ENCODE data around the gene FRMD4A. TPM values are rescaled to one million over a fixed set of nuclear protein-coding genes. Genes with fewer than 3 reads are reported as not detected.

The FRMD4A gene
- total RNA-seq, 5 donors from 2014 or later (not counting 1 experiment from before 2014, with no cell fraction given): 1.3 to 1.8 (median 1.4) TPM

GRCh38 chr10:13893926-13894325, 436.8 kb downstream of the FRMD4A start:
- Mint-ChIP-seq H3K36me3 (no peaks in the 10 kb centered on the region), H3K4me1 (peaks cover 16 to 30% (median 22%) of the 10 kb centered on the region in 3 donors), H3K27me3 (peaks cover 60 to 63% of the 10 kb centered on the region in 2 donors), H3K9me3 (peaks cover 0 to 4% (median 0%) of the 10 kb centered on the region in 3 donors), H3K27ac (no peak overlapping the region), H3K4me3 (peak overlapping the region in 1 of 3 donors; percentile 32)
- Histone ChIP-seq H3K27ac (ENCODE audit: low read length) (no peak overlapping the region), H3K9me3 (no peaks in the 10 kb centered on the region), H3K4me3 (ENCODE audit: control insufficient read depth in 1 of 2, extremely low read depth in 1 of 2, low read length in 1 of 2) (no peak overlapping the region), H3K4me1 (ENCODE audit: control insufficient read depth in 1 of 2, extremely low read depth in 1 of 2, insufficient read depth in 2 of 2, low read length in 2 of 2) (peaks cover 14 to 22% of the 10 kb centered on the region in 2 experiments), H3K36me3 (ENCODE audit: control insufficient read depth in 2 of 2, extremely low read depth in 1 of 2, insufficient read depth in 1 of 2, low read length in 1 of 2) (no peaks in the 10 kb centered on the region), H3K27me3 (replicated peaks in 1 of 2; ENCODE audit: control insufficient read depth in 2 of 2, extremely low read depth in 1 of 2, insufficient read depth in 2 of 2, low read length in 1 of 2) (peaks cover 25 to 38% of the 10 kb centered on the region in 2 experiments)
- WGBS (ENCODE audit: insufficient coverage): 90% methylated on average over 4 of the region's 4 CpGs
- DNase-seq (no peak), ATAC-seq (replicated peaks in 1 of 4) (no peak)
- POLR2A ChIA-PET: no interaction called here
- CTCF ChIA-PET: no interaction called here

GRCh38 chr10:13892871-13893270, 437.9 kb downstream of the FRMD4A start:
- peak overlapping the region; percentile 29 to 80 (median 44) for H3K4me3 Mint-ChIP-seq
- peaks cover 16 to 30% (median 22%) of the 10 kb centered on the region in 3 donors for H3K4me1 Mint-ChIP-seq
- peaks cover 0 to 4% (median 0%) of the 10 kb centered on the region in 3 donors for H3K9me3 Mint-ChIP-seq
- WGBS (ENCODE audit: insufficient coverage): no CpG with 5 or more reads among the region's 5 CpGs
- H3K27ac Mint-ChIP-seq: no peak overlapping the region
- Histone ChIP-seq H3K36me3 (ENCODE audit: control insufficient read depth in 2 of 2, extremely low read depth in 1 of 2, insufficient read depth in 1 of 2, low read length in 1 of 2) (no peaks in the 10 kb centered on the region), H3K27me3 (replicated peaks in 1 of 2; ENCODE audit: control insufficient read depth in 2 of 2, extremely low read depth in 1 of 2, insufficient read depth in 2 of 2, low read length in 1 of 2) (peaks cover 30 to 38% of the 10 kb centered on the region in 2 experiments), H3K4me1 (ENCODE audit: control insufficient read depth in 1 of 2, extremely low read depth in 1 of 2, insufficient read depth in 2 of 2, low read length in 2 of 2) (peaks cover 14 to 22% of the 10 kb centered on the region in 2 experiments), H3K9me3 (no peaks in the 10 kb centered on the region), H3K4me3 (ENCODE audit: control insufficient read depth in 1 of 2, extremely low read depth in 1 of 2, low read length in 1 of 2) (no peak overlapping the region), H3K27ac (ENCODE audit: low read length) (no peak overlapping the region)
- ChIA-PET CTCF (no interaction called here), POLR2A (no interaction called here)
- no peaks in the 10 kb centered on the region for H3K36me3 Mint-ChIP-seq
- ATAC-seq (replicated peaks in 1 of 4) (no peak), DNase-seq (no peak)
- H3K27me3 Mint-ChIP-seq: peaks cover 61 to 71% of the 10 kb centered on the region in 2 donors

GRCh38 chr10:13892001-13892491, 438.7 kb downstream of the FRMD4A start:
- H3K36me3 ChIP-seq (ENCODE audit: control insufficient read depth in 2 of 2, extremely low read depth in 1 of 2, insufficient read depth in 1 of 2, low read length in 1 of 2): no peaks in the 10 kb centered on the region
- peak overlapping the region in 1 of 2 donors; percentile 55 for H3K27ac Mint-ChIP-seq
- POLR2A ChIA-PET: no interaction called here

GRCh38 chr10:13891128-13892000, 439.4 kb downstream of the FRMD4A start:
- peaks cover 0 to 4% (median 0%) of the 10 kb centered on the region in 3 donors for H3K9me3 Mint-ChIP-seq
- 4% methylated on average over 84 of the region's 87 CpGs for WGBS (ENCODE audit: insufficient coverage)
- H3K4me3 ChIP-seq (ENCODE audit: control insufficient read depth in 1 of 2, extremely low read depth in 1 of 2, low read length in 1 of 2): peak overlapping the region; percentile 30 to 92
- H3K36me3 ChIP-seq (ENCODE audit: control insufficient read depth in 2 of 2, extremely low read depth in 1 of 2, insufficient read depth in 1 of 2, low read length in 1 of 2): no peaks in the 10 kb centered on the region
- peak overlapping the region; percentile 51 to 80 (median 60) for H3K4me3 Mint-ChIP-seq
- ChIA-PET CTCF (interaction anchor here (0.5 to 1.0 kb wide), 2 partner anchors 26 to 110 kb away, joined by 3 read pairs; no protein-coding TSS in a partner anchor), POLR2A (no interaction called here)
- no peak overlapping the region for H3K27ac ChIP-seq (ENCODE audit: low read length)
- peaks cover 14 to 22% of the 10 kb centered on the region in 2 experiments for H3K4me1 ChIP-seq (ENCODE audit: control insufficient read depth in 1 of 2, extremely low read depth in 1 of 2, insufficient read depth in 2 of 2, low read length in 2 of 2)
- H3K27ac Mint-ChIP-seq: no peak overlapping the region
- DNase-seq (peak in 3 of 35 experiments; percentile 7 to 20 (median 19)), ATAC-seq (replicated peaks in 1 of 4) (peak in 3 of 4 experiments; percentile 40 to 57 (median 49))
- peaks cover 61 to 75% of the 10 kb centered on the region in 2 donors for H3K27me3 Mint-ChIP-seq
- no peaks in the 10 kb centered on the region for H3K9me3 ChIP-seq
- H3K4me1 Mint-ChIP-seq: peaks cover 16 to 30% (median 22%) of the 10 kb centered on the region in 3 donors
- H3K36me3 Mint-ChIP-seq: no peaks in the 10 kb centered on the region
- peaks cover 30 to 38% of the 10 kb centered on the region in 2 experiments for H3K27me3 ChIP-seq (replicated peaks in 1 of 2; ENCODE audit: control insufficient read depth in 2 of 2, extremely low read depth in 1 of 2, insufficient read depth in 2 of 2, low read length in 1 of 2)

More at GRCh38 chr10:13892001-13892491, 438.7 kb downstream of the FRMD4A start:
- Mint-ChIP-seq H3K9me3 (peaks cover 0 to 4% (median 0%) of the 10 kb centered on the region in 3 donors), H3K36me3 (no peaks in the 10 kb centered on the region), H3K4me3 (peak overlapping the region; percentile 55 to 80 (median 65)), H3K4me1 (peaks cover 16 to 30% (median 22%) of the 10 kb centered on the region in 3 donors), H3K27me3 (peaks cover 61 to 76% of the 10 kb centered on the region in 2 donors)
- Histone ChIP-seq H3K4me3 (ENCODE audit: control insufficient read depth in 1 of 2, extremely low read depth in 1 of 2, low read length in 1 of 2) (peak overlapping the region in 1 of 2 donors; percentile 59), H3K9me3 (no peaks in the 10 kb centered on the region), H3K4me1 (ENCODE audit: control insufficient read depth in 1 of 2, extremely low read depth in 1 of 2, insufficient read depth in 2 of 2, low read length in 2 of 2) (peaks cover 14 to 22% of the 10 kb centered on the region in 2 experiments), H3K27ac (ENCODE audit: low read length) (no peak overlapping the region), H3K27me3 (replicated peaks in 1 of 2; ENCODE audit: control insufficient read depth in 2 of 2, extremely low read depth in 1 of 2, insufficient read depth in 2 of 2, low read length in 1 of 2) (peaks cover 30 to 38% of the 10 kb centered on the region in 2 experiments)
- DNase-seq (no peak), ATAC-seq (replicated peaks in 1 of 4) (no peak)
- CTCF ChIA-PET: interaction anchor here in 1 of 2 donors (0.5 kb wide), 1 partner anchor 27 kb away, joined by 3 read pairs; no protein-coding TSS in a partner anchor
- 12% methylated on average over 18 of the region's 30 CpGs for WGBS (ENCODE audit: insufficient coverage)

- peak overlapping the region; percentile 51 to 79 (median 60) for H3K4me3 Mint-ChIP-seq
- peaks cover 63 to 76% of the 10 kb centered on the region in 2 donors for H3K27me3 Mint-ChIP-seq
- ChIA-PET CTCF (interaction anchor here in 1 of 2 donors (1.0 kb wide), 1 partner anchor 109 kb away, joined by 3 read pairs; no protein-coding TSS in a partner anchor), POLR2A (no interaction called here)
- H3K4me1 Mint-ChIP-seq: peaks cover 16 to 30% (median 22%) of the 10 kb centered on the region in 3 donors
- Histone ChIP-seq H3K9me3 (no peaks in the 10 kb centered on the region), H3K4me3 (ENCODE audit: control insufficient read depth in 1 of 2, extremely low read depth in 1 of 2, low read length in 1 of 2) (peak overlapping the region; percentile 1 to 92), H3K4me1 (ENCODE audit: control insufficient read depth in 1 of 2, extremely low read depth in 1 of 2, insufficient read depth in 2 of 2, low read length in 2 of 2) (peaks cover 14 to 22% of the 10 kb centered on the region in 2 experiments), H3K27ac (ENCODE audit: low read length) (no peak overlapping the region), H3K27me3 (replicated peaks in 1 of 2; ENCODE audit: control insufficient read depth in 2 of 2, extremely low read depth in 1 of 2, insufficient read depth in 2 of 2, low read length in 1 of 2) (peaks cover 30 to 42% of the 10 kb centered on the region in 2 experiments), H3K36me3 (ENCODE audit: control insufficient read depth in 2 of 2, extremely low read depth in 1 of 2, insufficient read depth in 1 of 2, low read length in 1 of 2) (no peaks in the 10 kb centered on the region)
- 33% methylated on average over 23 of the region's 26 CpGs for WGBS (ENCODE audit: insufficient coverage)
- peak overlapping the region in 1 of 2 donors; percentile 7 for H3K27ac Mint-ChIP-seq
- peaks cover 0 to 4% (median 0%) of the 10 kb centered on the region in 3 donors for H3K9me3 Mint-ChIP-seq
- DNase-seq (peak in 1 of 35 experiments; percentile 8), ATAC-seq (replicated peaks in 1 of 4) (peak in 1 of 4 experiments; percentile 18)
- no peaks in the 10 kb centered on the region for H3K36me3 Mint-ChIP-seq
Measured at GRCh38 chr10:13890233-13891127, 440.2 kb downstream of the FRMD4A start.
